Tibial nerve (tissue), 4 donors: ENCODE measurements around the gene UBE2E1. TPM values are rescaled to one million over a fixed set of nuclear protein-coding genes. Genes with fewer than 3 reads are reported as not detected.
"Not testable (repeated sequence)": the region's sequence is repeated elsewhere in the genome, so short reads cannot be mapped to it uniquely, and the experiment has no call there.

Experiments
- DNase-seq, 2 donors: peaks; one replicate each; pipeline ENCODE4 v3.0.0-alpha.2; 2019; ENCODE audit warnings: low spot score in 2 of 2
- H3K27ac ChIP-seq, 4 donors: fragments of 200-600 bp; sonication (generic) in 3 of 4; one replicate each; pipeline ENCODE4 v1.5.1; 2017 to 2019; ENCODE audit warnings: mild to moderate bottlenecking in 1 of 4
- H3K27me3 ChIP-seq, 2 donors: fragments of 200-600 bp; sonication (generic) in 1 of 2; one replicate each; pipeline versions ENCODE4 v1.5.1 to v1.6.0; 2017 to 2019
- H3K36me3 ChIP-seq, 3 donors: fragments of 200-600 bp; sonication (generic); one replicate each; pipeline ENCODE4 v1.5.1; 2018 to 2019
- H3K4me1 ChIP-seq, 4 donors: fragments of 200-600 bp; sonication (generic) in 3 of 4; one replicate each; pipeline ENCODE4 v1.5.1; 2017 to 2019
- H3K4me3 ChIP-seq, 4 donors: fragments of 200-600 bp; sonication (generic) in 3 of 4; one replicate each; pipeline ENCODE4 v1.5.1; 2017 to 2019; ENCODE audit warnings: mild to moderate bottlenecking in 1 of 4, moderate library complexity in 1 of 4
- H3K9me3 ChIP-seq, 4 donors: fragments of 200-600 bp; sonication (generic) in 3 of 4; one replicate each; pipeline ENCODE4 v1.5.1; 2017 to 2019
- EP300 ChIP-seq, 2 donors: sonication (generic); formaldehyde crosslinking; IDR thresholded peaks; one replicate each; pipeline ENCODE4 v1.6.1; 2017; ENCODE audit warnings: antibody characterized with exemption in 2 of 2, mild to moderate bottlenecking in 1 of 2
- POLR2A ChIP-seq, 2 donors: fragments of 450-650 bp; IDR thresholded peaks; one replicate each; pipeline ENCODE4 v1.6.1; 2017; ENCODE audit warnings: antibody characterized with exemption in 2 of 2, mild to moderate bottlenecking in 2 of 2, moderate library complexity in 2 of 2
- WGBS, 2 donors: methylation state at CpG; one replicate each; pipeline ENCODE4 v1.1.5; 2018; 5-methylcytosine and 5-hydroxymethylcytosine counted together
- total RNA-seq, 4 donors: library from RNA; depleted of rRNA; stranded (reverse); fragments of >200 nt; gene quantifications; one replicate each; pipeline ENCODE4 v1.1.0, GENCODE V29; 2016
- TF ChIP-seq, protein P1 (sequence below), 5 experiments: fragments of 200-600 bp in 3 of 5; fragments of 450-650 bp in 2 of 5; sonication (generic) in 3 of 5; IDR thresholded peaks; one replicate each; pipeline ENCODE4 v1.5.1; 2016 to 2019; ENCODE audit warnings: antibody characterized with exemption in 5 of 5, mild to moderate bottlenecking in 3 of 5, moderate library complexity in 2 of 5

Gene UBE2E1
- total RNA-seq, 4 donors from 2014 or later = 55.1 to 132 (median 99.5) TPM

DNA sequence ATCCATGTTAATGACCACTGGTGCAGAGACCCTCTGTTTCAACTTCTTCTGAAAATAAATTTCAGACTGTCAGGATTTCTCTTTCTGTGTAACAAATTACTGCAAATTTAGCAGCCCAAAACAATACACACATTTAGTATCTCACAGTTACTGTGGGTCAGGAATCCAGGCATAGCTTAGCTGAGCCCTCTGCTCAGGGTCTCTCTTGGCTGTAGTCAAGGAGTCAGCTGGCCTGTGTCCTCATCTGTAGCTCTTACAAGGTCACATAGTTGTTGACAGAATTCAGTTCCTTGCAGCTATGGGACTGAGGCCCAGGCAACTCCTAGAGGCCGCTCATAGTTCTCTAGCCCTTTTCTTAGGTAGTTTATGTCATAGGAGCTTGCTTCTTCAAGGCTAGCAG is 59.2 kb downstream of the UBE2E1 start:
- Histone ChIP-seq H3K27ac (peak overlapping the region in 3 of 4 donors; percentile 12 to 42 (median 22)), H3K4me3 (no peak overlapping the region), H3K36me3 (peaks cover 0 to 6% (median 0%) of the 10 kb centered on the region in 3 donors), H3K27me3 (no peaks in the 10 kb centered on the region), H3K9me3 (no peaks in the 10 kb centered on the region), H3K4me1 (peaks cover 0 to 61% (median 21%) of the 10 kb centered on the region in 4 donors)
- 63 to 67% methylated on average over 1 of the region's 1 CpG for WGBS, 2 donors
- TF ChIP-seq POLR2A (IDR thresholded peaks at IDR 0.05) = no peak
- TF ChIP-seq, protein P1, sequence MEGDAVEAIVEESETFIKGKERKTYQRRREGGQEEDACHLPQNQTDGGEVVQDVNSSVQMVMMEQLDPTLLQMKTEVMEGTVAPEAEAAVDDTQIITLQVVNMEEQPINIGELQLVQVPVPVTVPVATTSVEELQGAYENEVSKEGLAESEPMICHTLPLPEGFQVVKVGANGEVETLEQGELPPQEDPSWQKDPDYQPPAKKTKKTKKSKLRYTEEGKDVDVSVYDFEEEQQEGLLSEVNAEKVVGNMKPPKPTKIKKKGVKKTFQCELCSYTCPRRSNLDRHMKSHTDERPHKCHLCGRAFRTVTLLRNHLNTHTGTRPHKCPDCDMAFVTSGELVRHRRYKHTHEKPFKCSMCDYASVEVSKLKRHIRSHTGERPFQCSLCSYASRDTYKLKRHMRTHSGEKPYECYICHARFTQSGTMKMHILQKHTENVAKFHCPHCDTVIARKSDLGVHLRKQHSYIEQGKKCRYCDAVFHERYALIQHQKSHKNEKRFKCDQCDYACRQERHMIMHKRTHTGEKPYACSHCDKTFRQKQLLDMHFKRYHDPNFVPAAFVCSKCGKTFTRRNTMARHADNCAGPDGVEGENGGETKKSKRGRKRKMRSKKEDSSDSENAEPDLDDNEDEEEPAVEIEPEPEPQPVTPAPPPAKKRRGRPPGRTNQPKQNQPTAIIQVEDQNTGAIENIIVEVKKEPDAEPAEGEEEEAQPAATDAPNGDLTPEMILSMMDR (IDR thresholded peaks at IDR 0.05) = no peak
- no peak for TF ChIP-seq EP300 (IDR thresholded peaks at IDR 0.05)
- no peak for DNase-seq

DNA sequence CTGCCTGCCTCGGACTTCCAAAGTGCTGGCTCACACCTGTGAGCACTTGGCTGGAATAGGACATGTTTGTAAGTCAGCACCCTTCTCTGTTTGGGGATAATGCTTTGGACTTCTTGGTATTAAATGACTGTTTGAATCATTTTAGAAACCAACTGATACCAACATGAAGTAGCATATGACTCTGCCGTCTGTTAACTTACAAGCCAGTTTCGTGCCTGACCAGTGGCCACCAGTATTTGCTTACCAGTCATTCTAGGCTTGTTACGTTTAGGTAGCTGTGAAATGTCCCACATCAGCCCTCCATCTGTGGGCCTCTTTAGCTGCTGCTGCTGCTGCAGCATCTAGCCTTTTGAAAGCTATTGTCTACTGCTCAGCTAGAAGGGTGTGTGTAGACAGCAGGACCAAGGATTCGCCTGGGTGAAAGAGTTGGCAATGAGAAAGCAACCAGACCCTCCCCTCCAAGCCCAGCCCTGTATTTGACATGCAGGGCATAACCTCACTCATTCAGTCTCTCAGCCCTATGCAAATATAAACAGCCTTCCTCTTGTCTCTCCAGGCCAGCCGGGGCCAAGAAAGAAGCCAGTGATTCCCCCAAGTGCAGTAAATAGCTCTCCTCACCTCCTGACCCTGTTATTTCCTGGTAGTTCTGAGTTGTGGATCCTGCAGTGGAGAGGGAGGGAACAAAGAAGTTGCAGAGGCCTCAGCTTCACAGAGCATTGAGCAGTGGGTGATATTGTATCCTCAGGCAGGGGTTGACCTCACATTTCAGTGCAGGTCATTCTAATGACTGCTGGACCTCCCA is 60.0 kb downstream of the UBE2E1 start:
- no peaks in the 10 kb centered on the region for H3K27me3 ChIP-seq
- no peak for DNase-seq
- peaks cover 0 to 59% (median 22%) of the 10 kb centered on the region in 4 donors for H3K4me1 ChIP-seq
- no peaks in the 10 kb centered on the region for H3K9me3 ChIP-seq
- WGBS, 2 donors = 39 to 47% methylated on average over 6 of the region's 6 CpGs
- peak overlapping the region in 3 of 4 donors; percentile 12 to 42 (median 22) for H3K27ac ChIP-seq
- TF ChIP-seq POLR2A (IDR thresholded peaks at IDR 0.05) = no peak
- TF ChIP-seq EP300 (IDR thresholded peaks at IDR 0.05) = peak in 1 of 2 donors; percentile 27
- peaks cover 0 to 6% (median 0%) of the 10 kb centered on the region in 3 donors for H3K36me3 ChIP-seq
- H3K4me3 ChIP-seq = no peak overlapping the region

DNA sequence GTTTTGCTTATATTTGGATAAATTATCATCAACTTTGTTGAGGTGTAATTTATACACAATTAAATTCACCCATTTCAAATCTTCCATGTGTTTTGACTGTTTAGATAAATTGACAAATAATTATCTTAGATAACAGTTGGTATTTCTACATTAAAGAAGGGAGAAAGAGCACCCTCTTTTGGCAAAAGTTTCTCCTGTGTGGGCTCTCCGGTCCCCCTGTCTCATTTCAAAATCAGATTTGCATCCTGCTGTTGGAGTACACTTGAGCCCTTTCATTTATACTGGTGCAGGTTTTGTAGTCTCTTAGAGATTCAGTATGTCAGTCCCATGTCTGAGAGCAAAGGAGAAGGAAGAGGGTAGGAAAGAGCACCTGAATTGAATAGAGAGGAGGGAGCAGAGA is 61.6 kb downstream of the UBE2E1 start:
- Histone ChIP-seq H3K4me1 (peaks cover 0 to 50% (median 22%) of the 10 kb centered on the region in 4 donors), H3K4me3 (no peak overlapping the region), H3K27me3 (no peaks in the 10 kb centered on the region), H3K9me3 (no peaks in the 10 kb centered on the region), H3K36me3 (no peaks in the 10 kb centered on the region), H3K27ac (no peak overlapping the region)
- DNase-seq = no peak
- 55 to 68% methylated on average over 1 of the region's 1 CpG for WGBS, 2 donors
- TF ChIP-seq EP300 (IDR thresholded peaks at IDR 0.05) (no peak), POLR2A (IDR thresholded peaks at IDR 0.05) (no peak)
- TF ChIP-seq, protein P1 (IDR thresholded peaks at IDR 0.05) = no peak

- Histone ChIP-seq H3K36me3 (no peaks in the 10 kb centered on the region), H3K27me3 (no peaks in the 10 kb centered on the region), H3K9me3 (no peaks in the 10 kb centered on the region), H3K27ac (no peak overlapping the region), H3K4me3 (no peak overlapping the region), H3K4me1 (peaks cover 0 to 50% (median 22%) of the 10 kb centered on the region in 4 donors)
- 54% methylated on average over 1 of the region's 1 CpG for WGBS, 2 donors
- DNase-seq = no peak
- TF ChIP-seq, protein P1 (IDR thresholded peaks at IDR 0.05) = no peak
- TF ChIP-seq EP300 (IDR thresholded peaks at IDR 0.05) (no peak), POLR2A (IDR thresholded peaks at IDR 0.05) (no peak)
Measured at GRCh38 chr3:23867838-23868237, 62.1 kb downstream of the UBE2E1 start.

- Histone ChIP-seq H3K4me1 (peaks cover 0 to 60% (median 20%) of the 10 kb centered on the region in 4 donors), H3K9me3 (no peaks in the 10 kb centered on the region), H3K27ac (no peak overlapping the region), H3K27me3 (no peaks in the 10 kb centered on the region), H3K4me3 (no peak overlapping the region), H3K36me3 (no peaks in the 10 kb centered on the region)
- TF ChIP-seq, protein P1 (IDR thresholded peaks at IDR 0.05) = no peak
- TF ChIP-seq POLR2A (IDR thresholded peaks at IDR 0.05) (no peak), EP300 (IDR thresholded peaks at IDR 0.05) (no peak)
- WGBS, 2 donors = 84 to 87% methylated on average over 4 of the region's 4 CpGs
- DNase-seq = no peak
Measured at GRCh38 chr3:23869977-23870662, 64.4 kb downstream of the UBE2E1 start.

- not testable (repeated sequence) for H3K9me3 ChIP-seq, DNase-seq, H3K27me3 ChIP-seq, H3K36me3 ChIP-seq, H3K27ac ChIP-seq, H3K4me3 ChIP-seq
- H3K4me1 ChIP-seq = peaks cover 0 to 60% (median 17%) of the 10 kb centered on the region in 4 donors
- WGBS, 2 donors = 63 to 80% methylated on average over 1 to 4 of the region's 5 CpGs
Measured at GRCh38 chr3:23870663-23871043, 64.9 kb downstream of the UBE2E1 start.

DNA sequence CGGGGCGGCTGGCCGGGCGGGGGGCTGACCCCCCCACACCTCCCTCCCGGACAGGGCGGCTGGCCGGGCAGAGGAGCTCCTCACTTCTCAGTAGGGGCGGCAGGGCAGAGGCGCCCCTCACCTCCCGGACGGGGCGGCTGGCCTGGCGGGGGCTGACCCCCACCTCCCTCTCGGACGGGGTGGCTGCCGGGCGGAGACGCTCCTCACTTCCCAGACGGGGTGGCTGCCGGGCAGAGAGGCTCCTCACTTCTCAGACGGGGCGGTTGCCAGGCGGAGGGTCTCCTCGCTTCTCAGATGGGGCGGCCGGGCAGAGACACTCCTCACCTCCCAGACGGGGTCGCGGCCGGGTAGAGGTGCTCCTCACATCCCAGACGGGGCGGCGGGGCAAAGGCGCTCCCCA is 65.6 kb downstream of the UBE2E1 start:
- DNase-seq, H3K27ac ChIP-seq, H3K4me3 ChIP-seq, H3K27me3 ChIP-seq, H3K9me3 ChIP-seq, H3K36me3 ChIP-seq: not testable (repeated sequence)
- no CpG with 5 or more reads among the region's 34 CpGs for WGBS, 2 donors
- peaks cover 0 to 60% (median 16%) of the 10 kb centered on the region in 4 donors for H3K4me1 ChIP-seq
